HEK293 (cell line): ENCODE data around the gene IL17RC.
"Not testable (repeated sequence)": the region's sequence is repeated elsewhere in the genome, so short reads cannot be mapped to it uniquely, and the experiment has no call there.

ENCODE experiments used
- CTCF ChIA-PET: fragments of 350-600 bp; formaldehyde crosslinking; extraction: SDS; loops from one replicate; lab custom pipeline; 2021; ENCODE audit warnings: antibody characterized with exemption; lab: Yijun Ruan, JAX
- POLR2A ChIA-PET: fragments of 300-600 bp; formaldehyde crosslinking; extraction: SDS; loops from one replicate; lab custom pipeline; 2020; ENCODE audit warnings: antibody characterized with exemption, inconsistent platforms; lab: Yijun Ruan, JAX
- H3K27ac ChIP-seq: fragments of 200-500 bp; sonication (Bioruptor generic); 2 replicates; pipeline ENCODE4 v1.5.1; 2014; ENCODE audit warnings: low read depth, low read length, control low read depth, inconsistent platforms; ENCODE audit errors: extremely low read depth
- H3K36me3 ChIP-seq, 2 experiments: fragments of 200-500 bp in 1 of 2; sonication (Bioruptor generic) in 1 of 2; 1 replicate in 1 of 2; 2 replicates in 1 of 2; pipeline ENCODE4 v1.5.1; 2014 to 2017; ENCODE audit warnings: inconsistent platforms in 2 of 2, low read length in 2 of 2; ENCODE audit not compliant: control insufficient read depth in 2 of 2, insufficient read depth in 1 of 2
- H3K4me1 ChIP-seq: fragments of 200-500 bp; sonication (Bioruptor generic); 2 replicates; pipeline ENCODE4 v1.5.1; 2014; ENCODE audit warnings: mild to moderate bottlenecking, low read length, inconsistent platforms; ENCODE audit not compliant: control insufficient read depth, insufficient read depth
- H3K4me3 ChIP-seq: 2 replicates; pipeline ENCODE4 v1.5.1; 2011; ENCODE audit warnings: low read depth, mild to moderate bottlenecking, control low read depth, low read length, moderate library complexity
- H3K9me3 ChIP-seq: fragments of 200-500 bp; sonication (Bioruptor generic); 2 replicates; pipeline ENCODE4 v1.5.1; 2014; ENCODE audit warnings: low read depth, low read length, inconsistent platforms; ENCODE audit not compliant: control insufficient read depth, insufficient read depth
- IKZF3 ChIP-seq: fragments of 450-650 bp; IDR thresholded peaks from 2 replicates; pipeline ENCODE4 v1.5.0; 2018; ENCODE audit warnings: missing biosample characterization, mild to moderate bottlenecking, missing genetic modification characterization, moderate library complexity
- OSR2 ChIP-seq: fragments of 450-650 bp; formaldehyde crosslinking; IDR thresholded peaks from 2 replicates; pipeline ENCODE4 v1.5.1; 2016; ENCODE audit warnings: missing biosample characterization, missing genetic modification characterization
- PRDM1 ChIP-seq: fragments of 450-650 bp; formaldehyde crosslinking; IDR thresholded peaks from 2 replicates; pipeline ENCODE4; 2016; ENCODE audit warnings: missing biosample characterization, missing genetic modification characterization
- WT1 ChIP-seq: fragments of 450-650 bp; formaldehyde crosslinking; IDR thresholded peaks from 2 replicates; pipeline ENCODE4 v1.5.1; 2016; ENCODE audit warnings: missing biosample characterization, missing genetic modification characterization
- ZBTB8A ChIP-seq: fragments of 450-650 bp; formaldehyde crosslinking; IDR thresholded peaks from 2 replicates; pipeline ENCODE4 v1.5.1; 2016; ENCODE audit warnings: missing biosample characterization, missing genetic modification characterization
- ZFP69B ChIP-seq: fragments of 450-650 bp; formaldehyde crosslinking; IDR thresholded peaks from 2 replicates; pipeline ENCODE4 v1.5.1; 2016; ENCODE audit warnings: missing biosample characterization, missing genetic modification characterization
- ZNF292 ChIP-seq: fragments of 450-650 bp; formaldehyde crosslinking; IDR thresholded peaks from 2 replicates; pipeline ENCODE4 v1.5.1; 2016; ENCODE audit warnings: low read depth, missing biosample characterization, missing genetic modification characterization, borderline replicate concordance
- ZNF350 ChIP-seq: fragments of 450-650 bp; formaldehyde crosslinking; IDR thresholded peaks from 2 replicates; pipeline ENCODE4 v1.5.0; 2017; ENCODE audit warnings: missing biosample characterization, mild to moderate bottlenecking, missing genetic modification characterization
- ZNF366 ChIP-seq: fragments of 450-650 bp; formaldehyde crosslinking; conservative IDR thresholded peaks from 2 replicates; pipeline ENCODE4 v1.5.1; 2016; ENCODE audit warnings: missing biosample characterization, missing genetic modification characterization
- ZNF692 ChIP-seq: fragments of 450-650 bp; formaldehyde crosslinking; IDR thresholded peaks from 2 replicates; pipeline ENCODE4 v1.5.1; 2016; ENCODE audit warnings: missing biosample characterization, missing genetic modification characterization
- TF ChIP-seq, protein P1 (sequence below): fragments of 450-650 bp; formaldehyde crosslinking; IDR thresholded peaks from 2 replicates; pipeline ENCODE4 v1.5.1; 2017; ENCODE audit warnings: missing biosample characterization, missing genetic modification characterization
- TF ChIP-seq, protein P2 (sequence below): fragments of 450-650 bp; formaldehyde crosslinking; IDR thresholded peaks from 2 replicates; pipeline ENCODE4 v1.5.1; 2016; ENCODE audit warnings: missing biosample characterization, missing genetic modification characterization

IL17RC gene

DNA sequence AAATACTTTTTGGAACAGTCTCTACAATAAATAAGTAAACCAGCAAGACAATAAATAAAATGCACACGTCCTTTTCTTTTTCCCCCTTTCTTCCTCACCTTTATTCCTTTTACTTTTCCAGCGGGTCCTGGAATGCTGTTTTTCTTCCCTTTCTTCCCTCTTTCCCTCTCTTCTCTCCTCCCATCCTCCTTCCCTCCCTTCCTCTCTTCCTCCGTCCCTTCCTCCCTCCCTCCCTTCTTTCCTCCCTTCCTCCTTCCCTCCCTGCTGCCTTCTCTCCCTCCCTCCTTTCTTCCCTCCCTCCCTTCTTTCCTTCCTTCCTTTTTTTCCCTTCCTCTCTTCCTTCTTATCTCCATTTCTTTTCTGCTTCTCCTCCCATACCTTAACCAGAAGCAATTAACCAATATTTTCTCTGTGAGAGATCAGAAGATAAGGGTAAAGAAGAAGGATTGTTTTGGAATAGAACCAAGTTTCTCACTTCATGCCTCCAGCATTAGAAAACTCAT, 17.6 kb upstream of the IL17RC start:
- H3K4me1 ChIP-seq, result no peaks in the 10 kb centered on the region
- ChIA-PET CTCF (no interaction called here), POLR2A (no interaction called here)
- peaks cover 0 to 2% of the 10 kb centered on the region in 2 experiments; a peak in 1 of 3 replicates for H3K36me3 ChIP-seq
- no peak overlapping the region for H3K4me3 ChIP-seq
- H3K9me3 ChIP-seq, result no peaks in the 10 kb centered on the region
- peak; percentile 99 for TF ChIP-seq ZNF366 (tag by site-specific recombination)
- peak; percentile 60; the same call in 1 of the 2 replicates for TF ChIP-seq IKZF3 (tag by site-specific recombination)
- no peak for TF ChIP-seq ZNF350 (tag by site-specific recombination)
- TF ChIP-seq PRDM1 (tag by site-specific recombination), result peak; percentile 88
- no peak for TF ChIP-seq ZNF292 (tag by site-specific recombination)
- TF ChIP-seq, protein P1, sequence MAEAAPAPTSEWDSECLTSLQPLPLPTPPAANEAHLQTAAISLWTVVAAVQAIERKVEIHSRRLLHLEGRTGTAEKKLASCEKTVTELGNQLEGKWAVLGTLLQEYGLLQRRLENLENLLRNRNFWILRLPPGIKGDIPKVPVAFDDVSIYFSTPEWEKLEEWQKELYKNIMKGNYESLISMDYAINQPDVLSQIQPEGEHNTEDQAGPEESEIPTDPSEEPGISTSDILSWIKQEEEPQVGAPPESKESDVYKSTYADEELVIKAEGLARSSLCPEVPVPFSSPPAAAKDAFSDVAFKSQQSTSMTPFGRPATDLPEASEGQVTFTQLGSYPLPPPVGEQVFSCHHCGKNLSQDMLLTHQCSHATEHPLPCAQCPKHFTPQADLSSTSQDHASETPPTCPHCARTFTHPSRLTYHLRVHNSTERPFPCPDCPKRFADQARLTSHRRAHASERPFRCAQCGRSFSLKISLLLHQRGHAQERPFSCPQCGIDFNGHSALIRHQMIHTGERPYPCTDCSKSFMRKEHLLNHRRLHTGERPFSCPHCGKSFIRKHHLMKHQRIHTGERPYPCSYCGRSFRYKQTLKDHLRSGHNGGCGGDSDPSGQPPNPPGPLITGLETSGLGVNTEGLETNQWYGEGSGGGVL (tag by site-specific recombination), result peak; percentile 53; the same call in 1 of the 2 replicates
- peak; percentile 54 for TF ChIP-seq OSR2
- TF ChIP-seq WT1 (tag by site-specific recombination), result peak; percentile 91
- H3K27ac ChIP-seq, result no peak overlapping the region

DNA sequence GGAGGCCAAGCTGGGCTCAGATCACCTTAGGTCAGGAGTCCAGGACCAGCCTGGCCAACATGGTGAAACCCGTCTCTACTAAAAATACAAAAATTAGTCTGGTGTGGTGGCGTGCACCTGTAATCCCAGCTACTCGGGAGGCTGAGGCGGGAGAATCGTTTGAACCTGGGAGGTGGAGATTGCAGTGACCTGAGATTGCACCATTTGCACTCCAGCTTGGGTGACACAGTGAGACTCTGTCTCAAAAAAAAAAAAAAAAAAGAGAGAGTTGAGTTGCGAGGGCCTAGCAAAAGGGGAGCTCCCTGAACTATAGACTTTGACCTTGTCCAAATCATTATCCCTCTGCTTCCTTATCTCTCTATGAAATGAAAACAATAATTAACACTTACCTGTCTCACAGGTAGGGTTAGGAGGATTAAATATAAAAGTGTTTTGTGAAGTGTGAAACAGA, 15.9 kb upstream of the IL17RC start:
- CTCF ChIA-PET, result interaction anchor here (0.6 kb wide), 1 partner anchor 32 kb away, joined by 3 read pairs; no protein-coding TSS in a partner anchor

DNA sequence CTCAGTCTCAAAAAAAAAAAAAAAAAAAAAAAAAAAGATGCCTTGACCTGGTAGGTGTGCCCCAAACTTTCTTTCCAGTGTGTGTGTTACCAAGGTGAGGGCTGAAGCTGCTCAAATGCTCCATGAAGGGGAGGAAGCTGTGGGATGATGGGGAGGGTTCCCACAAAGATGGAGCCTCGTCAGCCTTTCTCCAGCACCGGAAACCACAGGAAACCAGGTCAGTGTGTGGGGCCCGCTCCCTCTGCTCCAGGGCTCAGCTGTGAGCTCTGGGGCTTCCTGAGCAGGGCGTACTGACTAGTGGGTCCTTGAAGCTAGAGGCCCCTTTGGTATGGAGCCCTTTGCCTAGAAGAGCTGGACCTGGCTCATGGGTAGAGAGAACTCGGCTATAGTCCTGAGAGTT, 14.9 kb upstream of the IL17RC start:
- POLR2A ChIA-PET, result interaction anchor here (0.6 to 2.0 kb wide), 3 partner anchors 12 to 31 kb away, joined by 4 to 11 read pairs (median 10); partner anchors contain the start of genes CRELD1 and IL17RC
- no peaks in the 10 kb centered on the region for H3K9me3 ChIP-seq
- no peaks in the 10 kb centered on the region for H3K4me1 ChIP-seq
- H3K4me3 ChIP-seq, result no peak overlapping the region
- no peaks in the 10 kb centered on the region for H3K36me3 ChIP-seq
- CTCF ChIA-PET, result interaction anchor here (0.6 kb wide), 1 partner anchor 15 kb away, joined by 3 read pairs; the partner anchor contains the start of gene IL17RC
- TF ChIP-seq ZNF692 (tag by site-specific recombination) (0 out of 2 replicates have a peak, but pooled peaks have one; percentile 28), ZFP69B (tag by site-specific recombination) (0 out of 2 replicates have a peak, but pooled peaks have one; percentile 26), ZBTB8A (tag by site-specific recombination) (no peak)
- TF ChIP-seq, protein P2, sequence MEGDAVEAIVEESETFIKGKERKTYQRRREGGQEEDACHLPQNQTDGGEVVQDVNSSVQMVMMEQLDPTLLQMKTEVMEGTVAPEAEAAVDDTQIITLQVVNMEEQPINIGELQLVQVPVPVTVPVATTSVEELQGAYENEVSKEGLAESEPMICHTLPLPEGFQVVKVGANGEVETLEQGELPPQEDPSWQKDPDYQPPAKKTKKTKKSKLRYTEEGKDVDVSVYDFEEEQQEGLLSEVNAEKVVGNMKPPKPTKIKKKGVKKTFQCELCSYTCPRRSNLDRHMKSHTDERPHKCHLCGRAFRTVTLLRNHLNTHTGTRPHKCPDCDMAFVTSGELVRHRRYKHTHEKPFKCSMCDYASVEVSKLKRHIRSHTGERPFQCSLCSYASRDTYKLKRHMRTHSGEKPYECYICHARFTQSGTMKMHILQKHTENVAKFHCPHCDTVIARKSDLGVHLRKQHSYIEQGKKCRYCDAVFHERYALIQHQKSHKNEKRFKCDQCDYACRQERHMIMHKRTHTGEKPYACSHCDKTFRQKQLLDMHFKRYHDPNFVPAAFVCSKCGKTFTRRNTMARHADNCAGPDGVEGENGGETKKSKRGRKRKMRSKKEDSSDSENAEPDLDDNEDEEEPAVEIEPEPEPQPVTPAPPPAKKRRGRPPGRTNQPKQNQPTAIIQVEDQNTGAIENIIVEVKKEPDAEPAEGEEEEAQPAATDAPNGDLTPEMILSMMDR (tag by site-specific recombination), result no peak
- H3K27ac ChIP-seq, result no peak overlapping the region

More for the DNA sequence above, 15.9 kb upstream of the IL17RC start:
- not testable (repeated sequence) for H3K9me3 ChIP-seq, H3K27ac ChIP-seq, H3K36me3 ChIP-seq, H3K4me1 ChIP-seq, H3K4me3 ChIP-seq
- POLR2A ChIA-PET, result interaction anchor here (0.6 kb wide), 1 partner anchor 1607 kb away, joined by 3 read pairs; no protein-coding TSS in a partner anchor
